ENCODE measurements around the gene CTDSPL. TPM values are rescaled to one million over a fixed set of nuclear protein-coding genes. Genes with fewer than 3 reads are reported as not detected.
A peak's percentile ranks its signal among the peaks of the same experiment; 100 is the strongest.

The CTDSPL gene
- total RNA-seq, 1 donor from 2014 or later: 56.3 TPM

DNA sequence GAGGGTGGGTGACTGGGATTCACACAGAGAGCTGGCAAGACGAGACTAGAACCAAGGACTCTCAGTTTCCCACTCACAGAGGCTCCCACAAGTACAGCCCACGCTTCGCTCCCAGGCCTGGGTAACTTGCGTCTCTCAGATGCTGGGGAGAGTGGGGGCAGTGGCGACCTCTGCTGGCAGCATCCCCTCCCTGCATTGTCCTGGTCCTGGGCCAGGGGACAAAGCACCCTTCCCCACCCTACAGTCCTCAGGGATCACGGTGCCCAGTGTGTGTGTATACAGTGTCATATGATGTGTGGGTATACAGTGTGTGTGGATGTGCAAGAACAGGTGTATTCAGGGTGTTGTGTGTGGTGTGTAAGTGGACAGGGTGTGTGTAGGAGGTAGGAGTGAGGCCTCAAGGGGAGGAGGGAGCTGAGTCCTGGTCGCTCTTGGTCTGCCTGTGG, 141.7 kb downstream of the CTDSPL start:
- peak overlapping the region; percentile 71 for H3K27ac ChIP-seq (replicated peaks)
- peak; percentile 67 for DNase-seq
- H3K36me3 ChIP-seq: peaks cover 18% of the 10 kb centered on the region
- peak overlapping the region; percentile 55 for H3K4me3 ChIP-seq
- intact Hi-C loops (cut with micrococcal nuclease): no loop called here
- H3K27me3 ChIP-seq (ENCODE audit: low read depth): no peaks in the 10 kb centered on the region
- H3K4me1 ChIP-seq: peaks cover 39% of the 10 kb centered on the region
- H3K9me3 ChIP-seq (replicated peaks): no peaks in the 10 kb centered on the region
- TF ChIP-seq CTCF (IDR thresholded peaks at IDR 0.05; ENCODE audit: borderline replicate concordance): peak; percentile 88

DNA sequence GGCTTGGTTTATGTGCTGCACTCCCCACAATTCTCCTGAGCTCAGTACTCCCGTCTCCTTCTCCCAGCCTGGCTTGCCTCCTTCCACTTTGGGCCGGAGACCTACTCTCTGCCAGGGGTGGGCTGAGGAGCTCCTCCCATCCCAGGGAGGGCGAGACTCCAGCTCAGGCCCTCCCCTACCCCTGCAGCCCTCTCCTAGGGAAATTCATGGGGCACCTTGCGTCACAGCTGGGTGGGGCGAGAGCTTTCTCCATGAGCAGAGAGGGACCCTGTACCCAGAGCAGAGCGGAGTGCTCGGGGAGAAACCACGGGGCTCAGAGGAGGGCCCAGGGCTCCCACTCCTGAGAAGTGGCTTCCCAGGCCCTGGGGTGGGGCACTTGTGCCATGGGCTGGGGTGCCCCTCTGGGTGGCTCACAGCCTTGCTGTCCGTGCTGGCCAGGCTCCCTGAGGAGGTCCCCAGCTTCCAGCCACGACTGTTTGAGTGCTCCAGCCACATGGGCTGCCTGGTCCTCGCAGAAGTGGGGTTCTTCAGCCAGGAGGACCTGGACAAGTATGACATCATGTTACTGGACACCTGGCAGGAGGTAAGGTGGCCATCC, 142.2 kb downstream of the CTDSPL start:
- Histone ChIP-seq H3K4me3 (peak overlapping the region; percentile 55), H3K36me3 (peaks cover 19% of the 10 kb centered on the region), H3K27ac (replicated peaks) (peak overlapping the region; percentile 71), H3K27me3 (ENCODE audit: low read depth) (no peaks in the 10 kb centered on the region), H3K9me3 (replicated peaks) (no peaks in the 10 kb centered on the region), H3K4me1 (peaks cover 35% of the 10 kb centered on the region)
- intact Hi-C loops (cut with micrococcal nuclease): no loop called here
- peak; percentile 61 for DNase-seq
- no peak for TF ChIP-seq CTCF (IDR thresholded peaks at IDR 0.05; ENCODE audit: borderline replicate concordance)

- TF ChIP-seq CTCF (IDR thresholded peaks at IDR 0.05; ENCODE audit: borderline replicate concordance): peak; percentile 76
- Histone ChIP-seq H3K4me1 (peaks cover 30% of the 10 kb centered on the region), H3K27ac (replicated peaks) (peak overlapping the region; percentile 71), H3K36me3 (peaks cover 25% of the 10 kb centered on the region), H3K9me3 (replicated peaks) (no peaks in the 10 kb centered on the region), H3K4me3 (peak overlapping the region; percentile 55), H3K27me3 (ENCODE audit: low read depth) (no peaks in the 10 kb centered on the region)
- peak; percentile 79 for DNase-seq
- intact Hi-C loops (cut with micrococcal nuclease): no loop called here
Measured at GRCh38 chr3:38004415-38005075, 142.9 kb downstream of the CTDSPL start.

DNA sequence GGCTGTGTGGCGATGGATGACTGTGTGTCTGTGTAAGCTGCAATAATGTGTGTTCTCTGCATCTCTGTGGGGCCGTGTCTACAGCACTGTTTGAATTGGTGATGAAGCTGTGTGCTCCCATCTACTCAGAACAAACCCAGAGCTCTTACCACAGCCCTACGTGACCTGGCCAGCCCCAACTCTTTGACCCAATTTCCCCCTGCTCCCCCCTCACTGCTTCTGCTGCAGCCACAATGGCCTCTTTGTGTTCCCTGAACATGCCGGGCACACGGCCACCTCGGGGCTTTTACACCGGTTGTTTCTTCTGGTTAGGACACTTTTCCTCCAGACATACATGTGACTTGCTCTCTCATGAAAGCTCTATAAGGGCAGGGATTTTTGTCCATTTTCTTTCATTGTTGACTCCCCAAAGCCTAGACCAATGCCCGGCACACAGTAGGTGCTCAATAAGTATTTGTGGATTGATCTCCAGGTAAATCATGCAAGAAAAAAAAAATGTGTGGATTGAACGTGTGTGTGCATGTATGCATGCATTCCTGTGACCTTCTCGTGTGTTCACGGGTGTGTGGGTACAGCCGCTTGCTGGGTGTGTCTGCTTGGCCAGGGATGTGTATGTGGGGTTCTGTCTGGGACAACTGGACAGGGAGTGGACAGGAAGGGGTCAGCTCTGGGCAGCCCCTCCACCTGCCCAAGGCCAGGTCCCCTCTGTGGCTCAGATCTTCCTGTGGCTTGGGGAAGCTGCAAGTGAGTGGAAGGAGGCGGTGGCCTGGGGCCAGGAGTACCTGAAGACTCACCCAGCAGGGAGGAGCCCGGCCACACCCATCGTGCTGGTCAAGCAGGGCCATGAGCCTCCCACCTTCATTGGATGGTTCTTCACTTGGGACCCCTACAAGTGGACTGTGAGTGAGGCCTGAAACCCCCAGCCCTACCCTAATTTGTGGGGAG, 143.7 kb downstream of the CTDSPL start:
- Histone ChIP-seq H3K9me3 (replicated peaks) (no peaks in the 10 kb centered on the region), H3K36me3 (peaks cover 31% of the 10 kb centered on the region), H3K4me1 (peaks cover 30% of the 10 kb centered on the region), H3K27me3 (ENCODE audit: low read depth) (no peaks in the 10 kb centered on the region), H3K27ac (replicated peaks) (peak overlapping the region; percentile 71), H3K4me3 (peak overlapping the region; percentile 55)
- peak; percentile 82 for DNase-seq
- intact Hi-C loops (cut with micrococcal nuclease): no loop called here
- no peak for TF ChIP-seq CTCF (IDR thresholded peaks at IDR 0.05; ENCODE audit: borderline replicate concordance)

DNA sequence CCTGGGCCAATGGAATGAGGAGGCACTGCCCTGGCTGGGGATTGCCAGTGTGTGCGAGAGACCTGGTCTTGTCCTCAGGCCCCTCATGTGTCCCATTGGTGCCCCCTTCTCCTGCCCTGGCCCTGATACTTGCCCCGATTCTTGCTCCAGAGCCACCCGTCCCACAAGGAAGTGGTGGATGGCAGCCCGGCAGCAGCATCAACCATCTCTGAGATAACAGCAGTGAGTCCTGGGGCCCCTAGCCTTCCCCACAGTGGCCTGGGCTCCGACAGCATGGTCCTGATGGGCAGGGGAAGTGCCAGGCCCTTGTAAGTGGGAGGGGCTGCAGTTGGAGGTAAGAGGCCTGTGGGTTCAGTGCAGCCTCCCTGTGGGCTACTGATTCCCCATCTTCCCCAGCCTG, 144.4 kb downstream of the CTDSPL start:
- intact Hi-C loops (cut with micrococcal nuclease): no loop called here
- Histone ChIP-seq H3K4me3 (no peak overlapping the region), H3K27ac (replicated peaks) (peak overlapping the region; percentile 71), H3K27me3 (ENCODE audit: low read depth) (no peaks in the 10 kb centered on the region), H3K36me3 (peaks cover 38% of the 10 kb centered on the region), H3K4me1 (peaks cover 30% of the 10 kb centered on the region), H3K9me3 (replicated peaks) (no peaks in the 10 kb centered on the region)
- no peak for DNase-seq
- TF ChIP-seq CTCF (IDR thresholded peaks at IDR 0.05; ENCODE audit: borderline replicate concordance): no peak

Data from left ventricle myocardium inferior (tissue), 1 donor.